ENCODE measurements around the gene HOXC11.

HOXC11 gene

DNA sequence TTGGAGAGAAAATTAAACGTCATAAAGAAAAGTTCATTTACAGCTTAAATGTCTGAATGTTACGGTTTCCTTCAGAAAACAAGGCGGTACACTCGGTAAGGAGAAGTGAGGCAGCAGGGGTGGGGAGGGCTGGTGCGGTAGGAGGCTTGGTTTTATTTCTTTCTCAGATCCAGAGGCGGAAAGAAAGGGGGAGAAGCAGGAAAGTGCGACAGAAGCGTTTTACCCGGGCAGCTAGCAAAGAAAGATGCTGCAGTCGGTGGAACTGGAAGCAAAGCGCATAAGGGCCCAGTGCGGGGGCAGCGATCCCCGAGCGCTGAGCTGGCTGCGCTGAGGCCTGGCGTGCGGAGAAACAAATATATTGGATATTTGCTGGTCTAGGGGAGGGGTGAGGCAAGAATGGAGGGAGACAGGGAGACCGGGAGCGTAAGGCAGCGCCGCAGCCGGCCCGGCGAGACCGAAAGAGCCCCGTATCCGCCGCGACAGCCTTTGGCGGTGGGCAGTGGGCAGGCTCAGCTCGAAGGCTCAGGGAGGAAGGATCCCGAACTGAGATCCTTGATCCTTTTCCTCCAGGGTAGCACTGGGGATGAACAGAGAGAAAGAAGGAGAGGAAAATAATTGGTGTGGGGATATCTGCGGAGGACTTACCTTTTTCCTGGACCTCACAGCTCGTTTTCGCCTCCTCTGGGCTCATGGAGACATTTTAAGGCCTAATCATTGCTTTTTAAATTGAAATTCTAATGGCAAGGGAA, 6.4 kb upstream of the HOXC11 start:
- DNase-seq (ENCODE audit: extremely low read depth, low read depth), result no peak
- TF ChIP-seq, protein P1, sequence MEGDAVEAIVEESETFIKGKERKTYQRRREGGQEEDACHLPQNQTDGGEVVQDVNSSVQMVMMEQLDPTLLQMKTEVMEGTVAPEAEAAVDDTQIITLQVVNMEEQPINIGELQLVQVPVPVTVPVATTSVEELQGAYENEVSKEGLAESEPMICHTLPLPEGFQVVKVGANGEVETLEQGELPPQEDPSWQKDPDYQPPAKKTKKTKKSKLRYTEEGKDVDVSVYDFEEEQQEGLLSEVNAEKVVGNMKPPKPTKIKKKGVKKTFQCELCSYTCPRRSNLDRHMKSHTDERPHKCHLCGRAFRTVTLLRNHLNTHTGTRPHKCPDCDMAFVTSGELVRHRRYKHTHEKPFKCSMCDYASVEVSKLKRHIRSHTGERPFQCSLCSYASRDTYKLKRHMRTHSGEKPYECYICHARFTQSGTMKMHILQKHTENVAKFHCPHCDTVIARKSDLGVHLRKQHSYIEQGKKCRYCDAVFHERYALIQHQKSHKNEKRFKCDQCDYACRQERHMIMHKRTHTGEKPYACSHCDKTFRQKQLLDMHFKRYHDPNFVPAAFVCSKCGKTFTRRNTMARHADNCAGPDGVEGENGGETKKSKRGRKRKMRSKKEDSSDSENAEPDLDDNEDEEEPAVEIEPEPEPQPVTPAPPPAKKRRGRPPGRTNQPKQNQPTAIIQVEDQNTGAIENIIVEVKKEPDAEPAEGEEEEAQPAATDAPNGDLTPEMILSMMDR (IDR thresholded peaks at IDR 0.05; ENCODE audit: low read depth, low read length), result no peak

DNA sequence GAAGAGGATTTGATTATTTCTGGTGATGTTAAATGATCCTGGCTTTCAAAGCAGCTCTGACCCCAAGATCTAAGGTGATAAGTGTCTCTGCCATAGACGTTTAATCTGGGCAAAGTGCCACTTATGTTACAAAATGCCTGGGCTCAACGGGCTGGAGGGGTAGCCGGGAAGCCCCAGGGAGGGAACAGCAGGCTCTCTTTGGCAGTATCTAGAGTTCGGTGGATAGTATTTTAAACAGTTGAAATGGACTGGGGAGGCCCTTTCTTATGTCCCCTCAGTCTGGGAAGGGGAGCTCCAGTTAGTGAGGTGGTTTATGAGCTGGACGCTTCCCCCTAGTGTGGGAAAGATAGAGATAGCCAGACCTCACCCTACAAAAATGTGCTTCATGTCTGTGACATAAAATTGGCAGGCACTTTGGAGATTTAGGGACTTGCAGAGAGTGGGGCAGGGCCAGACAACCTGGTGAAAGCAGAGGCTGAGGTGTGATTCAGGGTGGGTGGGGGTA, 5.5 kb upstream of the HOXC11 start:
- TF ChIP-seq, protein P1 (IDR thresholded peaks at IDR 0.05; ENCODE audit: low read depth, low read length), result no peak
- no peak for DNase-seq (ENCODE audit: extremely low read depth, low read depth)

DNA sequence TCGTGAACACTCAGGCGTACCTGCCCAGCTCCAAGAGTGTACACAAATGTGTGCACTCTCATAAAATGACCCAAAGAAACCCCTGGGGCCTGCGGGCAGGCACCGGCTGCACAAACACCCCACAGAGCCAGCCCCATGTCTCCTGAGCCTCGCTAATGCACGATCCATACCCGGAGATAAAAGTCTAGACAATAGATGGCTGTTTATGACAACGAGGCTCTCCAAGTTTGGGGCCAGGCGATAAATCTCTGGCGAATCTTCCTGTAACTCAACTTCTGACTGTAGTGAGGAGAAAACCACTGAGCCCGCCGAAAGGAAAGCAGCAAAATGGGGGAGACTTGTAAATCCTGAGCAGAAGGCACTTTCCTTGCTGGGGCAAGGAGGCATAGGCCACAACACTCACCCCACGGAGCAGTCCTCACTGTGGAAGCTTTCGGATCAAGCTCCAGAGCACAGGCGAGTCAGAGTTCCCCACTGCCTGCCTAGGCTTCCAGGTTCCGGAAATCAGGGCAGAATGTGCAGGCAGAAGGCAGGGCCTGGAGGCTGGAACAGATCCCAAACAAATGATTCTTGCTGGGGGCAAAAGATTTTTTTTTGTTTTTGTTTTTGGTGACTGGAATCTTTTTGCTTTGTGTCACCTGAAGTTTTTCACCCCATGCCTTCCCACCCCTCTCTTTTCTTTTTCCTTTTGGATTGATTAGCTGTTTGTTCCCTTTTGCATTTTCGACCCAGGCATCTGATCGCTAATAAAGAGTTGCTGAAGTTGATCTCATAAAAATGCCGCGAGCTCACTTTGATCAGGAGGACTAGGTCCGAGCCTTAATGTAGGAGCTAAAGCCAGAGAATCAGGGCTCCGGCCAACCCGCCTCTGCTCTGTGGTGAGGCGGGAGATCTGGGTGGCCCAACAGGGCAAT, 4.5 kb upstream of the HOXC11 start:
- DNase-seq (ENCODE audit: extremely low read depth, low read depth), result no peak
- TF ChIP-seq, protein P1 (IDR thresholded peaks at IDR 0.05; ENCODE audit: low read depth, low read length), result no peak

DNA sequence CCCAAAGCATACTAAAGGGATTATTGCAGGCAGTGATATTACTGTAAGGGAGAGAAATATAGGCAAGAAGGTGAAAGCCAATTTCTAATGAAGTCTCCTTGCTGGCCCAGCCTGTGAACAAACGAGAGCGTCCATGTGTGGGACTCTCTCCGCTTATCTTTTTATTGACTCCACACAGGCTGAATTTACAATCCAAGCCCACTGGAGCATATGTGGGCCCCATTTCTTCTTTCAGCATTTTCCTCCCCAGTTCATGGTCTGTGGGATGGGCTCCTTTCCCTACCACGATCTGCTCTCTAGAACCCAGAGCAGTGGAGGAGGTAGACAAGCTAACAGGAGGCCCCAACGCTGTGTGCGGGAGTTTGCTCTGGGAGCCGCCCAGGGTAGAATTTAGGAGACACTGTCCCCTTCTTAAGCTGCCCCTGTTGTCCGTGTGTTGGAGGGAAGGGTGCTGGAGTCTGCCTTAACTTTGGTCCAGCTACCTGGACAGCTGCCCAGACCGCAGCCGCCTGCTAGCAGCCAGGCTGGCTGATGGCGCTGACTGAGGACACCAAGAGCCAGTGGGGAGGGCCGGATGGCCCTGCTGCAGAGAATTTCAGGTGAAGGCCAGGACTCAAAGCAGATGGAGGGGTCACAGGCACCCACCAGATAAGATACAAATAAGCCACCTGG, 3.2 kb upstream of the HOXC11 start:
- no peak for DNase-seq (ENCODE audit: extremely low read depth, low read depth)
- TF ChIP-seq, protein P1 (IDR thresholded peaks at IDR 0.05; ENCODE audit: low read depth, low read length), result no peak

DNA sequence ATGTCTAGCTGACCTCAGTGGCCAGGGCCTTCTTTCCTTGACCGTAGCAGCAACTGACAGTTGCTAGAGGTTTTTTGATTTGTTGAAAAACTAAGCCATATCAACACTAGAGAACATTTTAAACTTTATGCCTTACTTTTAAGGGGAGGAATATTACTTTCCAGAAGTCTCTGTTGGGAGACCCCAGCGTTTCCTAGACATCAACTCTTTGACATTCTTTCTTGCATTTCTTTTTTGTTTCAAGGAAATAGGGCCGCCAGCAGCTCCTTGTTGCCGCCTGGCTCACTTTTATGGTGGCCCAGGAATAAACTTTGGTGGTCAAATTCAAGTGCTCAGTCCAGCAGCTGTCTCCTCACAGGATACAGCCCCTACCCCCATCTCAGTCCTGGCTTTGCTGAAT, 2.5 kb upstream of the HOXC11 start:
- TF ChIP-seq, protein P1 (IDR thresholded peaks at IDR 0.05; ENCODE audit: low read depth, low read length), result no peak
- no peak for DNase-seq (ENCODE audit: extremely low read depth, low read depth)

- TF ChIP-seq, protein P1 (IDR thresholded peaks at IDR 0.05; ENCODE audit: low read depth, low read length), result no peak
- DNase-seq (ENCODE audit: extremely low read depth, low read depth), result no peak
These were observed 1.8 kb upstream of the HOXC11 start for GRCh38 chr12:53971129-53971528.
